Gastroesophageal sphincter (tissue), 3 donors: ENCODE data around the gene CCNH.

Experiments
- CTCF ChIP-seq, 4 experiments: fragments of 200-600 bp in 2 of 4; fragments of 450-650 bp in 2 of 4; sonication (generic) in 1 of 4; IDR thresholded peaks; one replicate each; pipeline ENCODE4 v1.5.1; 2017 to 2019; ENCODE audit warnings: antibody characterized with exemption in 4 of 4, mild to moderate bottlenecking in 2 of 4, moderate library complexity in 2 of 4
- EP300 ChIP-seq: sonication (generic); formaldehyde crosslinking; IDR thresholded peaks from one replicate; pipeline ENCODE4 v1.6.1; 2017; ENCODE audit warnings: antibody characterized with exemption, mild to moderate bottlenecking

GRCh38 chr5:87457706-87458105 lies 45.0 kb upstream of the CCNH start:
- TF ChIP-seq CTCF (IDR thresholded peaks at IDR 0.05) = no peak
- no peak for TF ChIP-seq EP300
